ENCODE data around the gene TP73. TPM values are rescaled to one million over a fixed set of nuclear protein-coding genes. Genes with fewer than 3 reads are reported as not detected.

Gene TP73
- total and polyA plus RNA-seq, 2 experiments from 2014 or later, result not detected

DNA sequence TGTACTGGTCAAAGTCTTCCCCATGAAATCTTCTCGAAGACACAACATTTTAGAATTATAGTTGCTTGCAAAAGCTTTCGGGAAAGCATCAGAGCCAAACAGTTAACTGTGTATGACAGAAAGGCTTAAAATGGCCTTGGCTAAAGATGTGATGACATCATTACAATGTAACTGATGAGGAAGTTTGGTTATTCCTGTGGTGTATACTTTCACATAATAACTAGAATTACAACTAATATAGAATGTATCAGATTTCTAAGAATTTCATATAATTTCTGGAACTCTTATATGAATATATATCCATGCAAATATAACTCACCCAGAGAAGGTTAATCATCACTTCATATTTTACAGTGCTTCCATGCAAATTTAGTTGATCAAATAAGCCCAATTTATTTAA lies 8.4 kb downstream of the TP73 start:
- H3K4me1 ChIP-seq (ENCODE audit: insufficient read depth), result no peaks in the 10 kb centered on the region
- no peak overlapping the region for H3K4me3 ChIP-seq
- no peaks in the 10 kb centered on the region for H4K20me1 ChIP-seq (ENCODE audit: insufficient read depth)
- in situ Hi-C loops (cut with MboI), result no loop called here
- H3K79me2 ChIP-seq (ENCODE audit: insufficient read depth), result no peaks in the 10 kb centered on the region
- TF ChIP-seq EZH2phosphoT487 (IDR thresholded peaks at IDR 0.05; ENCODE audit: insufficient read depth, low read depth) (no peak), EZH2 (IDR thresholded peaks at IDR 0.05; ENCODE audit: insufficient read depth, poor library complexity, severe bottlenecking) (no peak)
- no peak overlapping the region for H3K9ac ChIP-seq
- no peak overlapping the region for H2AFZ ChIP-seq
- H3K9me3 ChIP-seq (ENCODE audit: low read depth), result no peaks in the 10 kb centered on the region
- no peak overlapping the region for H3K4me2 ChIP-seq (ENCODE audit: unreplicated experiment)
- H3F3A ChIP-seq (ENCODE audit: insufficient read depth), result no peaks in the 10 kb centered on the region
- peaks cover 37% of the 10 kb centered on the region for H3K27me3 ChIP-seq (replicated peaks; ENCODE audit: insufficient read depth)
- no peak overlapping the region for H3K27ac ChIP-seq
- no peaks in the 10 kb centered on the region for H3K36me3 ChIP-seq (ENCODE audit: low read depth)
- no peak for DNase-seq
- 48 to 58% methylated on average over 2 of the region's 2 CpGs for WGBS, 2 experiments (ENCODE audit: low coverage in 1 of 2, low lambda C conversion rate in 2 of 2, missing lambda C conversion rate in 2 of 2)
- H3K9me2 ChIP-seq (ENCODE audit: insufficient read depth), result no peaks in the 10 kb centered on the region

DNA sequence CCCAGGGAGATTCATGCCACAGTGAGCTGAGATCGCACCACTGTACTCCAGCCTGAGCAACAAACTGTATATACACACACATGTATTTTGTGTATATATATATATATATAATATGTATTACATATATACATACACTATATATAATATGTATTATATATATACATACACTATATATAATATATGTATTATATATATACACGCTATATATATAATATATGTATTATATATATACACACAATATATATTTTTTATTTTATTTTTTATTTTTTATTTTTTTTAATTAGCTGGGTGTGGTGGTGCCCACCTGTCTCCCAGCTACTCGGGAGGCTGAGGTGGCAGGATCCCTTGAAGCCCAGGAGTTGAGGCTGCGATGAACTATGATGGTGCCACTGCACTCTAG lies 9.3 kb downstream of the TP73 start:
- H3F3A ChIP-seq (ENCODE audit: insufficient read depth), result no peaks in the 10 kb centered on the region
- H3K4me3 ChIP-seq, result no peak overlapping the region
- WGBS, 2 experiments (ENCODE audit: low coverage in 1 of 2, low lambda C conversion rate in 2 of 2, missing lambda C conversion rate in 2 of 2), result 76 to 80% methylated on average over 4 of the region's 4 CpGs
- peaks cover 29% of the 10 kb centered on the region for H3K27me3 ChIP-seq (replicated peaks; ENCODE audit: insufficient read depth)
- H3K4me2 ChIP-seq (ENCODE audit: unreplicated experiment), result no peak overlapping the region
- H3K27ac ChIP-seq, result no peak overlapping the region
- no peaks in the 10 kb centered on the region for H3K36me3 ChIP-seq (ENCODE audit: low read depth)
- no peaks in the 10 kb centered on the region for H4K20me1 ChIP-seq (ENCODE audit: insufficient read depth)
- no peaks in the 10 kb centered on the region for H3K9me2 ChIP-seq (ENCODE audit: insufficient read depth)
- no peak for DNase-seq
- H3K9me3 ChIP-seq (ENCODE audit: low read depth), result no peaks in the 10 kb centered on the region
- H2AFZ ChIP-seq, result no peak overlapping the region
- in situ Hi-C loops (cut with MboI), result no loop called here
- TF ChIP-seq EZH2 (IDR thresholded peaks at IDR 0.05; ENCODE audit: insufficient read depth, poor library complexity, severe bottlenecking) (no peak), EZH2phosphoT487 (IDR thresholded peaks at IDR 0.05; ENCODE audit: insufficient read depth, low read depth) (no peak)
- H3K79me2 ChIP-seq (ENCODE audit: insufficient read depth), result no peaks in the 10 kb centered on the region
- no peak overlapping the region for H3K9ac ChIP-seq
- H3K4me1 ChIP-seq (ENCODE audit: insufficient read depth), result no peaks in the 10 kb centered on the region

DNA sequence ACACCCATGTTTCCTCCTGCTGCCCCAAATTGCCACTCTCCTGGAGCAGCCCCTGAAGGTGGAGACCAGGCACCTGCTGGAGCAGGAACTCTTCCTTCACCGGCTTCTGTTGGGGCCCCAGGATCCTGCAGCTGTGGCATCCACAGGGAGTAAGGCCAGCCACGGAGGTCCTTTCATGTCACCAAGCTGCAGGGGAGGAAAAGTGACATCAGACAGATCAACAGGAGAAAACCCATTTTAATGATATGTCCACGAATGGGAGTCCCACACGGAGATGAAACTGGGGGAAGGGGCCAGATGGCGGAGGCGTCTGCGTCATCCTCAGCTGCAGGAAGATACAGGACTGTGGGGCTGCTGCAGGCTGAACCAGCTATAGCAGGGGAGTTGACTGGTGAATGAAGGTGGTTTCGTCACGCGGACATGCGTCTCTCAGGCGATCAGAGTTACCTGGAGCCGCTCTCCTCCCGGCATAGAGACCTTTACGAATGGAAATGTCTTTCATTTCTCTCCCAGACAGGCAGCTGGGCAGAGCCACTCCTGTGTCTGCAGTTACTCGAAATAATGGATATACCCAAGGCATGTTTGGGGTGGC lies 9.9 kb downstream of the TP73 start:
- Histone ChIP-seq H3K27ac (no peak overlapping the region), H3K4me2 (ENCODE audit: unreplicated experiment) (no peak overlapping the region), H3K9me2 (ENCODE audit: insufficient read depth) (no peaks in the 10 kb centered on the region), H3K36me3 (ENCODE audit: low read depth) (no peaks in the 10 kb centered on the region), H3K4me3 (no peak overlapping the region), H3K9ac (no peak overlapping the region), H3K4me1 (ENCODE audit: insufficient read depth) (no peaks in the 10 kb centered on the region), H4K20me1 (ENCODE audit: insufficient read depth) (no peaks in the 10 kb centered on the region), H3K79me2 (ENCODE audit: insufficient read depth) (no peaks in the 10 kb centered on the region), H2AFZ (no peak overlapping the region), H3K9me3 (ENCODE audit: low read depth) (no peaks in the 10 kb centered on the region), H3F3A (ENCODE audit: insufficient read depth) (no peaks in the 10 kb centered on the region), H3K27me3 (replicated peaks; ENCODE audit: insufficient read depth) (peaks cover 23% of the 10 kb centered on the region)
- 61 to 66% methylated on average over 16 of the region's 16 CpGs for WGBS, 2 experiments (ENCODE audit: low coverage in 1 of 2, low lambda C conversion rate in 2 of 2, missing lambda C conversion rate in 2 of 2)
- no peak for DNase-seq
- TF ChIP-seq EZH2 (IDR thresholded peaks at IDR 0.05; ENCODE audit: insufficient read depth, poor library complexity, severe bottlenecking), result no peak
- in situ Hi-C loops (cut with MboI), result no loop called here

DNA sequence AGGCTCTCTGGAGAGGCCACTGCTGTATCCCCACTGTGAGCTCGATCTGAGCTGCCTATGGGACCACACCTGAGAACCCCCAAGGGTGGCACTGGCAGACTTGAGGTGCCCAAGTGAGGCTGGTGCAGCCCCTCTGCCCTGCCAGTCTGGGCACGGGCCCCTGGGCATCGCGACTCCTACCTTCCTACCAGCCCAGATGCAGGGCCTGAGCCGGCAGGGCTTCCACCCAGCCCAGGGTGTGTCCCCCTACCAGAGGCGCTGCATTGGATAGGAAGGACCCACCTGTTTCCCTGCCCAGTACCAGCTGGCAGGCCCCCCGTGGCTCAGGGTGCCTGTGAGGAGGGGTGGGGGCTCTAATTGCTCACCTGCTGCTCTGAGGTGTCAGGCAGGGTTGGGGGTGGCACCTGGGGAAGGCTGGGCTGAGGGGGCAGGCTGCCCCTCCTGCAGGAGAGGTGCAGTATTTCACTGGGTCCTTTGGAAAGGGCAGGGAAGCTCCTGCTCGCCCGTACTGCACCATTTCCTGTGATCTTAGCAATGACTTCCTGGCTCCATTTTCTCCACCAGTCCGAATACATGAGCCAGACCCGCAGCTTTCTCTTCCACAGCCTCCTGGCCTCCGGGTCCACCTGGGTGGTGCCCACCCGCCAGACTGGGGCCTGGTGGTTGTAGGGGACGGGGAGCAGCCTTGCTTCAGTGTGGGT lies 11.8 kb downstream of the TP73 start:
- no peak overlapping the region for H3K4me2 ChIP-seq (ENCODE audit: unreplicated experiment)
- H3K4me3 ChIP-seq, result no peak overlapping the region
- no peak overlapping the region for H3K9ac ChIP-seq
- no peak overlapping the region for H2AFZ ChIP-seq
- H3K4me1 ChIP-seq (ENCODE audit: insufficient read depth), result no peaks in the 10 kb centered on the region
- in situ Hi-C loops (cut with MboI), result no loop called here
- TF ChIP-seq EZH2 (IDR thresholded peaks at IDR 0.05; ENCODE audit: insufficient read depth, poor library complexity, severe bottlenecking) (no peak), EZH2phosphoT487 (IDR thresholded peaks at IDR 0.05; ENCODE audit: insufficient read depth, low read depth) (no peak)
- H3K27me3 ChIP-seq (replicated peaks; ENCODE audit: insufficient read depth), result peaks cover 7% of the 10 kb centered on the region; the same call in 1 of the 2 replicates
- H3K9me2 ChIP-seq (ENCODE audit: insufficient read depth), result no peaks in the 10 kb centered on the region
- DNase-seq, result no peak
- H3K27ac ChIP-seq, result no peak overlapping the region
- H3K9me3 ChIP-seq (ENCODE audit: low read depth), result no peaks in the 10 kb centered on the region
- no peaks in the 10 kb centered on the region for H4K20me1 ChIP-seq (ENCODE audit: insufficient read depth)
- H3F3A ChIP-seq (ENCODE audit: insufficient read depth), result no peaks in the 10 kb centered on the region
- no peaks in the 10 kb centered on the region for H3K79me2 ChIP-seq (ENCODE audit: insufficient read depth)
- WGBS, 2 experiments (ENCODE audit: low coverage in 1 of 2, low lambda C conversion rate in 2 of 2, missing lambda C conversion rate in 2 of 2), result 63 to 76% methylated on average over 10 to 14 of the region's 14 CpGs
- no peaks in the 10 kb centered on the region for H3K36me3 ChIP-seq (ENCODE audit: low read depth)

Measured in GM23248 (cell line).